NCI-H774 (cell line): Measurements from ENCODE around the gene TWIST2.

Source experiments
- DNase-seq: peaks from one replicate; lab custom pipeline; 2025; lab: John Stamatoyannopoulos, UW

The TWIST2 gene

GRCh38 chr2:238847841-238848690, at the start of gene TWIST2:
Gene TWIST2 (plus strand): TSS chr2:238848085. CDS start chr2:238848216, 131 bp downstream.
- DNase-seq = no peak

- no peak for DNase-seq
Measured at GRCh38 chr2:238801791-238802190, 46.1 kb upstream of the TWIST2 start.

- no peak for DNase-seq
Measured at GRCh38 chr2:238802957-238803356, 44.9 kb upstream of the TWIST2 start.

GRCh38 chr2:238803996-238804870, 43.7 kb upstream of the TWIST2 start:
- no peak for DNase-seq

- DNase-seq = no peak
Measured at GRCh38 chr2:238808761-238809160, 39.1 kb upstream of the TWIST2 start.

GRCh38 chr2:238810321-238810720, 37.6 kb upstream of the TWIST2 start:
- DNase-seq = no peak

GRCh38 chr2:238811293-238811692, 36.6 kb upstream of the TWIST2 start:
- no peak for DNase-seq

GRCh38 chr2:238811759-238812158, 36.1 kb upstream of the TWIST2 start:
- DNase-seq = no peak

- no peak for DNase-seq
Measured at GRCh38 chr2:238813109-238813508, 34.8 kb upstream of the TWIST2 start.

- DNase-seq = no peak
Measured at GRCh38 chr2:238814815-238815214, 33.1 kb upstream of the TWIST2 start.

- DNase-seq = no peak
Measured at GRCh38 chr2:238816291-238816690, 31.6 kb upstream of the TWIST2 start.

GRCh38 chr2:238817382-238817781, 30.5 kb upstream of the TWIST2 start:
- DNase-seq = no peak

- DNase-seq = no peak
Measured at GRCh38 chr2:238817891-238818290, 30.0 kb upstream of the TWIST2 start.

- no peak for DNase-seq
Measured at GRCh38 chr2:238818561-238818960, 29.3 kb upstream of the TWIST2 start.

- no peak for DNase-seq
Measured at GRCh38 chr2:238820197-238820596, 27.7 kb upstream of the TWIST2 start.

- DNase-seq = no peak
Measured at GRCh38 chr2:238820916-238821315, 27.0 kb upstream of the TWIST2 start.

GRCh38 chr2:238821391-238821790, 26.5 kb upstream of the TWIST2 start:
- no peak for DNase-seq

GRCh38 chr2:238821944-238822670, 25.8 kb upstream of the TWIST2 start:
- no peak for DNase-seq

- DNase-seq = no peak
Measured at GRCh38 chr2:238822955-238823354, 24.9 kb upstream of the TWIST2 start.

GRCh38 chr2:238831177-238831576, 16.7 kb upstream of the TWIST2 start:
- DNase-seq = no peak

- DNase-seq = no peak
Measured at GRCh38 chr2:238834982-238835381, 12.9 kb upstream of the TWIST2 start.

GRCh38 chr2:238835726-238836301, 12.1 kb upstream of the TWIST2 start:
- no peak for DNase-seq
